Fibroblast of peridontal ligament (primary cell): ENCODE measurements around the gene KRTAP6-2.

ENCODE experiments used
- DNase-seq: peaks from one replicate; pipeline ENCODE4 v3.0.0-alpha.2; 2010; ENCODE audit errors: extremely low read depth

Gene KRTAP6-2

GRCh38 chr21:30598802-30599201 is at the start of gene KRTAP6-2:
TSS of gene KRTAP6-2 (minus strand) at chr21:30598902. CDS start at chr21:30598874, 28 bp downstream.
- DNase-seq = no peak

DNA sequence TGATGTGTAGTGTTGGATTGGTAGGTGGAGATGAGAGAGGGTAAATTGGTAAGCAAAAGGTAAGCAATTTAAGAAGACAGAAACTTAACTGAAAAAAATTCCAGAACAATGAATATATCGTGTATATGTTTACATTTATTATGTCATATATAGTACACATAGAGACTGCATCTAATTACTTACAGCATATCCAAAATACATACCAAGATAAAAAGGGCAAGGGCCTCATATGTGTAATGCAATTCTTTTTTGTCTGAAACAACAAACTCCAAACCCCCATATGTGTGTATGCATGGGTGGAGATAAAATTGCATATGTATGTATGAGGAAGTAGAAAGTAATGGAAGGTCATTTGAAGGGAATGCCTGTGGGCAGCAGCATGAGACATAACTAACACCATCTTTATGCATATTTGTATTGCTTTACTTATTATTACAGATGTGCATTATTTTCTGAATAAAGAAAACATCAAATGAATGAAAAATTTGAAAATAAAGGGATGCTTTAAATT is 48.3 kb upstream of the KRTAP6-2 start:
- no peak for DNase-seq

- DNase-seq = no peak
These were observed 43.9 kb upstream of the KRTAP6-2 start, which contains the start of gene KRTAP20-3 for GRCh38 chr21:30642564-30642963. TSS of gene KRTAP20-3 (plus strand) at chr21:30642864.

GRCh38 chr21:30638686-30639085 is 40.0 kb upstream of the KRTAP6-2 start:
- DNase-seq = no peak

DNA sequence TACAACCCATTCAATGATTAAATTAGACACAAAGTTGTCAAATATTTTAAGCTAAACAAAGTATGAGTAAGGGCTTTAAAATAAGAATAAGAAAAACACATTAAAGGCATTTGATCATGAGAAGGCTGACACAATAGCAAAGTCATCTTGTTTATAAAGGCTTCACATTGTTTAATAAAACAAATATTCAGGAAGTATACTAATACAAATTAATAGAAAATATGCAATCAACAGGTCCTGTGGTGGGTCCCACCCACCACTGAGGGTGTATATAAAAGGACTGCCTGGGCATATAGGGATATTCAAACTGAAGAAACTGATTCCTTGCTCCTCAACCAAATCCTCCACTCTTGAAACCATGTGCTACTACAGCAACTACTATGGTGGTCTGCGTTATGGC is 36.2 kb upstream of the KRTAP6-2 start, which contains the start of gene KRTAP20-2:
TSS of gene KRTAP20-2 (plus strand) at position 301 of the 400 bp plus-strand sequence. CDS start at position 359, 58 bp downstream.
- DNase-seq = no peak

GRCh38 chr21:30629200-30629599 is 30.5 kb upstream of the KRTAP6-2 start:
- no peak for DNase-seq

DNA sequence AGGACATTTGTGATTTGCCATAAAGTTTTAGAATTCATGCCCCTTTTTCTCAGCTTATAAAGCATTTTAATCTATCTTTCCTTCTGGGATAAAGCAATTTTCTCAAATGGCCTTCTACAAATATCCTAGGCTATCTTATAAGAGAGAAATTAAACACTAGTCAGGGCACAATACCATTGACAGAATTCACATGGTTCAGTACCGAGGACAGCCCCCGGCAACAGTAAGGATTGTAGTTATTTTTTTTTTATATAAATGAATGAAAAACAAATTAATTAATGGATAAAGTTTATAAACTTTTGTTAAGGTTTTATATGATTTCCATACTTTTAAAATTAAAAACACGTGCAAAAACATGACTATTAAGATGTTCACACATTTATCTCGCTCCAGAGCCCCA is 29.4 kb upstream of the KRTAP6-2 start:
- DNase-seq = no peak

- no peak for DNase-seq
These were observed 26.9 kb upstream of the KRTAP6-2 start for GRCh38 chr21:30625449-30626165.

DNA sequence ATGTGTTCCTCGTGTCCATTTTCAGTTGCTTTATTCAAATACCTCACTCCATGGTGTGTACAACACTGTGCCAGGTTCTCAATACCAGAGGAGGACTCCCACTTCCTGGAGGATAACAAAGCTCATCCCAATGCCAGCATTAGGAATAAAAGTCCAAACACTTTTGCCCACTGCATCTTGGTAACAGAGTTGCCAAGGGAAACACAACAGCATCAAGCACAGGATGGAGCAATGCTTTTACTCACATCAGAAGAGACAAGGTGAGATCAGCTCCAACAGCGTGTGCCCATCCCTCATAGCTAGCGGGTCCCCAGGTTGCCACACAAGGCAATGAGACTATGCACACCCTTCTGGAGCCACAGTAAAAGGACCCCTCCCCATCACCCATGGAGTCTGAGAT is 24.7 kb upstream of the KRTAP6-2 start:
- DNase-seq = no peak

DNA sequence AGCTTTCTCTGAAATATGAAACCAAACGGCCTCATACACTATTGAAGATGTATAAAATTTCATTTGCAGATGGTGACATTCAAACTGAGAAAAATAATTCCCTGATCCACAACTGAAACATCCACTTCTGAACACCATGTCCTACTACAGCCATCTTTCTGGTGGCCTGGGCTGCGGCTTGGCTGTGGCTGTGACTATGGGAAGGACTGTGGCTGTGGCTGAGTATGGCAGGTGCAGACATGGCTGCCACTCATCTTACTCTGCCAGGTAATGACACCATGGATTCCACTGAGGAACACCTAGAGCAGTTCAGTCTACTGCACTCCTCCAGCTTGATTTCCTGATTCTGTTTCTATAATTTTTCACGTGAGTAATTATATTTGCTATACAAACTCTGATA is 21.8 kb upstream of the KRTAP6-2 start, which contains the start of gene KRTAP20-4:
TSS of gene KRTAP20-4 (plus strand) at position 106 of the 400 bp plus-strand sequence.
- DNase-seq = no peak

GRCh38 chr21:30620080-30620479 is 21.4 kb upstream of the KRTAP6-2 start:
- no peak for DNase-seq

DNA sequence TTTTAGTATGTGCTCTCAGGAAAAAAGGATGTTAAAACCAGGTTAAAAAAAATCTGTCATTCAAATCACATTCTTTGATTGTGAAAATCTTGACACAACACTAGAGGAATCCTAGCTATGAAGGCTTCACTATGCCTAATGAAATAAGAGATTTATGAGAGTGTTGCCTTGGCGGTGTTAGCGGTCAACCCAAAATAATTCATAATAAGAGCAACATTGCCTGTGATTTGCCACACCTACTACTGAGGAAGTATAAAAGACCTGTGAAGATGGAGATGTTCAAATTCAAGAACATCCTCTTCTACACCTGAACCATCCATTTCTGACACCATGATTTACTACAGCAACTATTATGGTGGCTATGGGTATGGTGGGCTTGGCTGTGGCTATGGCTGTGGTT is 17.4 kb upstream of the KRTAP6-2 start, which contains the start of gene KRTAP20-1:
TSS of gene KRTAP20-1 (plus strand) at position 301 of the 400 bp plus-strand sequence. CDS start at position 331, 30 bp downstream.
- no peak for DNase-seq

- DNase-seq = no peak
These were observed 16.5 kb upstream of the KRTAP6-2 start for GRCh38 chr21:30615199-30615598.

DNA sequence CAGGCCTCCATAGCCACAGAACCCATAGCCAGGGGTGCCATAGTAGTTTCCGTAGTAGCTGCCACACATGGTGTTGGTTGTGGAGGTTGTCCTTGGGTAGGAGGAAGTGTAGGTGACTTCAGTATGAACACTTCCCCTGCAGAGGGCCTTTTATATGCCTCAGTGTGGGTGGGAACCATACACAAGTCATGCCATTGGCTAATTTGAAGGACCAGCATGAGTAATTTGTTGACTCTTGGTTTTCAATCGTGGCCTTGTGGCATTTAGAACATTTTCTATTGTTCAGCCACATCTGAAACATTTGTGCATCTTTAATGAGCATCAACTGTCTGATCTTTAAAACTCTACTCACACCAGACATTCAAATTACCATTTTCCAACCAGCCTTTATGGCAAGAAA is 15.1 kb upstream of the KRTAP6-2 start, which contains the start of gene KRTAP6-1:
TSS of gene KRTAP6-1 (minus strand) at position 95 of the 400 bp plus-strand sequence. CDS start at position 69, 26 bp downstream.
- no peak for DNase-seq

- no peak for DNase-seq
These were observed 13.4 kb upstream of the KRTAP6-2 start for GRCh38 chr21:30612132-30612531.

GRCh38 chr21:30605968-30606367 is 7.3 kb upstream of the KRTAP6-2 start:
- DNase-seq = no peak

DNA sequence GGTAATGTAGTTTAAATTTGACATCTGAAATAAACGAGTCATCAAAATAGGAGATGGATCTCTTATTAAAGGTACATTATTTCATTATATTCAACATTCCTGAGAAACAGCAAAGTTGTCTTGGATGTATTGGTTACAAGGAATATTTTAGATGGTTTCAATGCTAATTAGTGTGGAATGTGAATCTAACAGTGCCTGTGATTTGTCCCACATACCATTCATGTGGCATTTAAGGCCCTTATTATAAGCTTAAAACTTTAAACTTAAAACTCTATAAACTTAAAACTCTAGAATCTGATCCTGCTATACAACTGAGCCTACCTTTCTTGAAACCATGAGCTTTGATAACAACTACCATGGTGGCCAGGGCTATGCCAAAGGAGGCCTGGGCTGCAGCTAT is 2.1 kb upstream of the KRTAP6-2 start, which contains the start of gene KRTAP22-1:
TSS of gene KRTAP22-1 (plus strand) at position 301 of the 400 bp plus-strand sequence.
- no peak for DNase-seq

- DNase-seq = no peak
These were observed 6.6 kb downstream of the KRTAP6-2 start, which contains the start of gene KRTAP6-3 for GRCh38 chr21:30592140-30592539. TSS of gene KRTAP6-3 (plus strand) at chr21:30592440. CDS start at chr21:30592446, 6 bp downstream.

DNA sequence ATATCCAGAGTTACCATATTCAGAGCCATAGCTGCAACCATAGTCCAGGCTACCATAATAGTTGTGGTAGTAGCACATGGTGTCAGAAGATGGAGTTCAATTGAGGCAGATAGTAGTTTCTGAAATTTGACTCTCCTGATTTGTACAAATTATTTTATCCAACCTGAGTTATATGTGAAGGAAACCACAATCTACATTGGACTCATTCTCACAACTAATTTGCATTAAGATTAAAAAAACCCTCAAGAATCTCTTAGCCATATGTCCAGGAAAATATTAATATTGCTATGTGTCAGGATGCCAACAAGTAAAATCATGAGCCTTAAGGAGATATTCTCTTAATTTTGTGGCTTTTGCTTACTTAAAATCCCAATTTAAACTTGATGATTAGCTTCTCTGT is 8.4 kb downstream of the KRTAP6-2 start, which contains the start of gene KRTAP22-2:
TSS of gene KRTAP22-2 (minus strand) at position 101 of the 400 bp plus-strand sequence.
- DNase-seq = no peak

- DNase-seq = no peak
These were observed 15.8 kb downstream of the KRTAP6-2 start for GRCh38 chr21:30582870-30583269.

GRCh38 chr21:30580132-30580531 is 18.6 kb downstream of the KRTAP6-2 start:
- DNase-seq = no peak

DNA sequence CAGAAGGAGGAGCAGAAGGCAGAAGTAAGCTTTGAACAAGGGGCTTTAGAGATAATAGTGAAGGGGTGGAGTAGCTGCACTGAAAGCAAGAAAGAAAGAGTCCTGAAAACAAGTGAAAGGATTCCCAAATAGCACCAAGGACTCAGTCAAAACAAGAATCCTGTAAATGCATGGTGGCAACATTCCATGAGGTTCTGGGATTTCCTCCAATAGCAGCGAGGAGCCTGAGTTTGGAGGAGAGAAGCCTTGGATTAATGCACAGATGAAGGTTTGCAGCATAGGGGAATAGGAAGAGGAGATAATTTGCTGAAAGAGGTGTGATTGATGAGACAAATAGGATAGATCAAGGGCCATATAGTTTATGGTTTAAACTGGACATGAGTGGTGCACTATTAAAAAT is 19.4 kb downstream of the KRTAP6-2 start:
- DNase-seq = no peak

- DNase-seq = no peak
These were observed 20.9 kb downstream of the KRTAP6-2 start for GRCh38 chr21:30577766-30578165.
